Activated CD8-positive, alpha-beta memory T cell treated with anti-CD3 and anti-CD28 coated beads, Interleukin-2, amount 10 ng/mL, durations not matched to agents 7 days and 5 days (primary cell): ENCODE data around the gene ZNF527. TPM values are rescaled to one million over a fixed set of nuclear protein-coding genes. Genes with fewer than 3 reads are reported as not detected.
"Not testable (repeated sequence)": the region's sequence is repeated elsewhere in the genome, so short reads cannot be mapped to it uniquely, and the experiment has no call there.

Source experiments
- ATAC-seq: fragments of 150-1000 bp; cut with Tn5 transposase; one replicate; pipeline ENCODE4 v1.10.0; 2021; ENCODE audit warnings: moderate library complexity
- CTCF ChIA-PET: fragments of 350-600 bp; sonication (Branson Sonifier 250); formaldehyde crosslinking; loops from one replicate; lab custom pipeline; 2021; ENCODE audit warnings: antibody characterized with exemption; lab: Charles Lee
- DNase-seq: peaks from one replicate; pipeline ENCODE4 v3.0.0-alpha.2; 2020
- H3K27ac Mint-ChIP-seq: one replicate; pipeline ENCODE4 v1.8.0; 2021; ENCODE audit warnings: mild to moderate bottlenecking, mixed read lengths
- H3K27me3 Mint-ChIP-seq: one replicate; pipeline ENCODE4 v1.8.0; 2021; ENCODE audit warnings: mixed read lengths
- H3K36me3 Mint-ChIP-seq: one replicate; pipeline ENCODE4 v1.8.0; 2021; ENCODE audit warnings: mild to moderate bottlenecking, mixed read lengths
- H3K4me1 Mint-ChIP-seq: one replicate; pipeline ENCODE4 v1.8.0; 2021; ENCODE audit warnings: mixed read lengths
- H3K4me3 Mint-ChIP-seq: one replicate; pipeline ENCODE4 v1.8.0; 2021; ENCODE audit warnings: mild to moderate bottlenecking, moderate library complexity, mixed read lengths
- H3K9me3 Mint-ChIP-seq: one replicate; pipeline ENCODE4 v1.8.0; 2022; ENCODE audit warnings: low read depth, mixed read lengths
- total RNA-seq, 2 experiments: library from RNA; stranded (reverse); gene quantifications; one replicate each; pipeline ENCODE4 v1.2.3, GENCODE V29; 2021

Gene ZNF527
- total RNA-seq, 2 experiments from 2014 or later: 4.7 to 6.3 TPM

- CTCF ChIA-PET: no interaction called here
- no peaks in the 10 kb centered on the region for H3K27me3 Mint-ChIP-seq
- H3K4me3 Mint-ChIP-seq: no peak overlapping the region
- DNase-seq (no peak), ATAC-seq (no peak)
- H3K4me1 Mint-ChIP-seq: no peaks in the 10 kb centered on the region
- H3K27ac Mint-ChIP-seq: no peak overlapping the region
- peaks cover 54% of the 10 kb centered on the region for H3K9me3 Mint-ChIP-seq
- peaks cover 55% of the 10 kb centered on the region for H3K36me3 Mint-ChIP-seq
Observed at GRCh38 chr19:37389234-37389633, 18.3 kb downstream of the ZNF527 start.

DNA sequence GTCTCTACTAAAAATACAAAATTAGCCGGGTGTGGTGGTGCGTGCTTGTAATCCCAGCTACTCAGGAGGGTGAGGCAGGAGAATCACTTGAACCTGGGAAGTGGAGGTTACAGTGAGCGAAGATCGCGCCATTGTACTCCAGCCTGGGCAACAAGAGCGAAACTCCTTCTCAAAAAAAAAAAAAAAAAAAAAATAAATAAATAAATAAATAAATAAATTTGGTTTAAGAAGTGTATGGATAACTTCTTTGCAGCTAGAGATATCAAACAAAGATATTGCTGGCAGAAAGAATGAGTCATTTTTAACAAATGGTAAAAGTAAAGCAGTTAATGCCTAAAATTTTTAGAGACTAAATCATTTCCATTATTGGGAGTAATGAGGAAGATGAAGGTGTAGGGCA, 20.5 kb downstream of the ZNF527 start:
- Mint-ChIP-seq H3K36me3 (peaks cover 36% of the 10 kb centered on the region), H3K9me3 (peaks cover 44% of the 10 kb centered on the region)
- H3K27ac Mint-ChIP-seq, ATAC-seq, H3K4me1 Mint-ChIP-seq, H3K4me3 Mint-ChIP-seq, CTCF ChIA-PET, H3K27me3 Mint-ChIP-seq, DNase-seq: not testable (repeated sequence)

DNA sequence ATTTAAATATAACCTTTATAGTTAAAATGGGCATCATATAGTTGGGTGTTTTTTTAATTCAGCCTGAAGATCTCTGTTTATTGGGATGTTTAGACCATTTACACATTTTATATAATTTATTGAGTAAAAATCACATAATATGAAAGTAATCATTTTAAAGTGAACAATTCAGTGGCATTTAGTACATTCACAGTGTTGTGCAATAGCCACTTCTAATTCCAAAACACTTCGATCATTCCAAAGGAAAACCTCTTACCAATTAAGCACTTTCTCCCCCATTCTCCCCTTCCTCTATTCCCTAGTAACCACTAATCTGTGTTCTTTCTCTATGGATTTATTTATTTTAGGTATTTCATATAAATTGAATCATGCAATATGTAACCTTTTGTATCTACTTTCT, 30.2 kb downstream of the ZNF527 start:
- no peak overlapping the region for H3K4me3 Mint-ChIP-seq
- H3K27me3 Mint-ChIP-seq: no peaks in the 10 kb centered on the region
- no peaks in the 10 kb centered on the region for H3K4me1 Mint-ChIP-seq
- H3K27ac Mint-ChIP-seq: no peak overlapping the region
- no peak for DNase-seq
- peaks cover 5% of the 10 kb centered on the region for H3K36me3 Mint-ChIP-seq
- ATAC-seq: no peak
- CTCF ChIA-PET: no interaction called here
- peaks cover 24% of the 10 kb centered on the region for H3K9me3 Mint-ChIP-seq

DNA sequence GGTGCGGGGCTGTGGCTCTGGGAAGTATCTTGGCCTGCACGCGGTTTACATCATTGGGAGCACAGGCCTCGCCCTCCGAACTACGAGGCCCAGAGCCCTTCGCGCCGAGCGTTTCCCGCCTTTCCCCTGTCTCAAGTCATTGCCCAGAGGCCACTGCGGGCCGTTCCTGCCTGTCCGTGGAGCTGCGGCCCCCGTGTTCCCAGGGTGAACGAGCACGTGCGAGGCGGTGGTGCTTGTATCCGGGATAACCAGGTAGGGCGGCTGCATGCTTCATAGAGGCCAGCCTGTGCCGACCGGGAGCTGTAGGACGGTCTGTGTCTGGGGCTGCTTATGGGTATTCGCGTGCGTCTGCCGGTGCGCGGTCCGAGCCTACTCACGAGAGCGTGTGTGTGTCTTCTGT, 32.5 kb downstream of the ZNF527 start:
- no peak overlapping the region for H3K4me3 Mint-ChIP-seq
- H3K4me1 Mint-ChIP-seq: no peaks in the 10 kb centered on the region
- ATAC-seq (no peak), DNase-seq (no peak)
- CTCF ChIA-PET: no interaction called here
- no peak overlapping the region for H3K27ac Mint-ChIP-seq
- H3K9me3 Mint-ChIP-seq: peaks cover 24% of the 10 kb centered on the region
- no peaks in the 10 kb centered on the region for H3K27me3 Mint-ChIP-seq
- H3K36me3 Mint-ChIP-seq: peaks cover 5% of the 10 kb centered on the region

- CTCF ChIA-PET: not testable (repeated sequence)
Observed at GRCh38 chr19:37406140-37406846, 35.4 kb downstream of the ZNF527 start.

DNA sequence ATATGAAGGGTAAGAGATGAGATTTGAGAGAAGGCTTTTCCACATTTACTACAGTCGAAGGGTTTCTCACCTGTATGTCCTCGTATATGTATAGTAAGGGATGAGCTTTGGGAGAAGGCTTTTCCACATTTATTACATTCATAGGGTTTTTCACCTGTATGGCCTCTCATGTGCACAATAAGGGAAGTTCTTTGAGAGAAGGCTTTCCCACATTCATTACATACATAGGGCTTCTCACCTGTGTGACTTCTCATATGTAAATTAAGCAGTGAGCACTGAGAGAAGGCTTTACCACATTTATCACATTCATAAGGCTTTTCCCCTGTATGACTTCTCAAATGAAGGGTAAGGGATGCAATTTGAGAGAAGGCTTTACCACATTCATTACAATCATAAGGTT, 41.8 kb downstream of the ZNF527 start:
- H3K4me1 Mint-ChIP-seq: no peaks in the 10 kb centered on the region
- no peak overlapping the region for H3K4me3 Mint-ChIP-seq
- H3K36me3 Mint-ChIP-seq: peaks cover 41% of the 10 kb centered on the region
- CTCF ChIA-PET: no interaction called here
- no peak overlapping the region for H3K27ac Mint-ChIP-seq
- peaks cover 42% of the 10 kb centered on the region for H3K9me3 Mint-ChIP-seq
- no peak for ATAC-seq
- H3K27me3 Mint-ChIP-seq: no peaks in the 10 kb centered on the region
- DNase-seq: no peak

More at GRCh38 chr19:37406140-37406846, 35.4 kb downstream of the ZNF527 start:
- DNase-seq, H3K36me3 Mint-ChIP-seq, ATAC-seq, H3K27ac Mint-ChIP-seq, H3K27me3 Mint-ChIP-seq, H3K4me3 Mint-ChIP-seq, H3K4me1 Mint-ChIP-seq: not testable (repeated sequence)
- H3K9me3 Mint-ChIP-seq: peaks cover 28% of the 10 kb centered on the region

- peaks cover 45% of the 10 kb centered on the region for H3K9me3 Mint-ChIP-seq
Observed at GRCh38 chr19:37413313-37414084, 42.6 kb downstream of the ZNF527 start.

More at GRCh38 chr19:37413313-37414084, 42.6 kb downstream of the ZNF527 start:
- ATAC-seq (no peak), DNase-seq (no peak)
- H3K4me3 Mint-ChIP-seq: no peak overlapping the region
- H3K27ac Mint-ChIP-seq: no peak overlapping the region
- CTCF ChIA-PET: no interaction called here
- no peaks in the 10 kb centered on the region for H3K27me3 Mint-ChIP-seq
- H3K36me3 Mint-ChIP-seq: peaks cover 47% of the 10 kb centered on the region
- no peaks in the 10 kb centered on the region for H3K4me1 Mint-ChIP-seq

Other genes with a start within 250 kb of the ZNF527 start
- gene ZNF585A, start 198.4 kb upstream of the ZNF527 start, total RNA-seq: 1 to 10 TPM; 6.8 to 9.8 TPM
- 10 to 100 TPM in 1 of 2 experiments, 1 to 10 TPM in 1; 8.4 to 14.8 TPM for gene ZNF585B, start 160.6 kb upstream of the ZNF527 start, total RNA-seq
- gene ZNF383, start 152.9 kb upstream of the ZNF527 start, total RNA-seq: 10 to 100 TPM in 1 of 2 experiments, 1 to 10 TPM in 1; 9.3 to 10.8 TPM
- gene ZNF569, start 96.3 kb downstream of the ZNF527 start, total RNA-seq: 1 to 10 TPM; 5.5 to 6.9 TPM
- 1 to 10 TPM; 4.1 to 6.0 TPM for gene ZNF570, start 98.3 kb downstream of the ZNF527 start, total RNA-seq
- gene ZNF793, start 135.8 kb downstream of the ZNF527 start, total RNA-seq: 1 to 10 TPM; 2.7 to 6.1 TPM
- 1 to 10 TPM; 2.0 to 2.2 TPM for gene ZNF571, start 223.7 kb downstream of the ZNF527 start, total RNA-seq
- 1 to 10 TPM; 1.5 to 1.6 TPM for gene ZNF540, start 223.8 kb downstream of the ZNF527 start, total RNA-seq